WERI-Rb-1 (cell line): ENCODE results near the gene PTPRR.

Experiments
- DNase-seq: peaks from one replicate; pipeline ENCODE4 v3.0.0-alpha.2; 2020
- H3K27ac ChIP-seq: fragments of 250-450 bp; sonication (Bioruptor Pico); 2 replicates; pipeline ENCODE4 v1.5.1; 2020; ENCODE audit warnings: mild to moderate bottlenecking, moderate library complexity
- H3K27me3 ChIP-seq: fragments of 250-450 bp; sonication (Bioruptor Pico); 2 replicates; pipeline ENCODE4 v1.5.1; 2021; ENCODE audit warnings: mild to moderate bottlenecking, low read depth, moderate library complexity; ENCODE audit not compliant: insufficient read depth, severe bottlenecking
- H3K36me3 ChIP-seq: fragments of 250-450 bp; sonication (Bioruptor Pico); 2 replicates; pipeline ENCODE4 v1.5.1; 2020; ENCODE audit warnings: mild to moderate bottlenecking, moderate library complexity
- H3K4me3 ChIP-seq: 2 replicates; pipeline ENCODE4 v1.5.1; 2011; ENCODE audit warnings: low read depth, mild to moderate bottlenecking, control low read depth, low read length
- H3K9me3 ChIP-seq: fragments of 250-450 bp; sonication (Bioruptor Pico); 2 replicates; pipeline ENCODE4 v1.5.1; 2021; ENCODE audit warnings: mild to moderate bottlenecking, moderate library complexity; ENCODE audit not compliant: severe bottlenecking
- TF ChIP-seq, protein P1 (sequence below): IDR thresholded peaks from 2 replicates; pipeline ENCODE4 v1.5.1; 2011; ENCODE audit warnings: low read depth, mild to moderate bottlenecking, control low read depth, inconsistent platforms, low read length

PTPRR gene

DNA sequence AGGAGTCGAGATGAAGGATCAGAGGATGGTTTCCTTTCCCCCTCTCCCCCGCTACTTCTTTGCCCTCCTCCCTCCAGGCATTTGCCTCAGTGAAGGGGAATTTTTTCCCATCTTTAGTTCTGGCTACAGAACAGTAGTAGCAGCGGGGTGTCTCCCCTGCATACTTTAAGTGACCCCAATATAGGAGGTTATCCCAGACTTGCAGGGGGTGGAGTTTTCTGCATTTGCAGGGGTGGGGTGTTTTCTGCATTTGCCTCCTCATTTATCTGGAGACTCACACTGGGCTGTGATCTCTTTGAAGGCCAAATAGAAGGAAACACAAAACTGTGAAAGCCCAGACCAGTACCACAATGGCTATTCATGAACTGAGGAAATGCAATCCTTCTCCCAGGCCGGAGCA, 303.1 kb downstream of the PTPRR start:
- TF ChIP-seq, protein P1, sequence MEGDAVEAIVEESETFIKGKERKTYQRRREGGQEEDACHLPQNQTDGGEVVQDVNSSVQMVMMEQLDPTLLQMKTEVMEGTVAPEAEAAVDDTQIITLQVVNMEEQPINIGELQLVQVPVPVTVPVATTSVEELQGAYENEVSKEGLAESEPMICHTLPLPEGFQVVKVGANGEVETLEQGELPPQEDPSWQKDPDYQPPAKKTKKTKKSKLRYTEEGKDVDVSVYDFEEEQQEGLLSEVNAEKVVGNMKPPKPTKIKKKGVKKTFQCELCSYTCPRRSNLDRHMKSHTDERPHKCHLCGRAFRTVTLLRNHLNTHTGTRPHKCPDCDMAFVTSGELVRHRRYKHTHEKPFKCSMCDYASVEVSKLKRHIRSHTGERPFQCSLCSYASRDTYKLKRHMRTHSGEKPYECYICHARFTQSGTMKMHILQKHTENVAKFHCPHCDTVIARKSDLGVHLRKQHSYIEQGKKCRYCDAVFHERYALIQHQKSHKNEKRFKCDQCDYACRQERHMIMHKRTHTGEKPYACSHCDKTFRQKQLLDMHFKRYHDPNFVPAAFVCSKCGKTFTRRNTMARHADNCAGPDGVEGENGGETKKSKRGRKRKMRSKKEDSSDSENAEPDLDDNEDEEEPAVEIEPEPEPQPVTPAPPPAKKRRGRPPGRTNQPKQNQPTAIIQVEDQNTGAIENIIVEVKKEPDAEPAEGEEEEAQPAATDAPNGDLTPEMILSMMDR, result no peak

DNA sequence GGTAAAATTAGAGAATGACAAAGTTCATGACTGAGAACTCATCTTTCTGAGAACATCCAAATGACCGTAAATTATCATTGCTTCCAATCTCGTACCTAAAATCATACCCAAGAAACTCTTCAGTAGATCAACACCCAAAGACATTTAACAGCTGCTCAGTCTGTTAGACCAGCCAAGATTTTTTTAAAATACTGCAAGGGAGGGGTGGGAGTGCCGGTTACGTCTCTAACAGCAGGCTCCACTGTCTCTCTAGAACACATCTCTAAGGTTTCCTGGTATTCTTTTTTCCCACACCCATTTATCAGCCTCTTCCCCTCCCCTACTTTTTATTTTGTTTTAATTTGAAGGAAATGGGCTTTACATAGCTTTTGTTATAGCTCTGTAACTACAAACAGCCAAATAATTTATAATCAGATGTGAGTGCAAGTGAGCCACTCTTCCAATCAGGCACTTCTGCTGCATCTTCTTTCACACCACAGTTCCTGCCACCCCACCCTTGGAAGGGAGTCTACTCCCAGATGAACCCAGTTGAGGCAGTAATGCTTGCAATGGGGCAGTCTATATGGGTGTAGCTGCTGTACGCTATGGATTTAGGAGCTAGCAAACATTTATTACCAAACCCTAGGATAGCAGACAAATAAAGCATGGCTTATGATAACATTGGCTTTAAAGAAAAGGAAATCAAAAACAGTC, 305.2 kb downstream of the PTPRR start:
- Histone ChIP-seq H3K27me3 (no peaks in the 10 kb centered on the region), H3K9me3 (no peaks in the 10 kb centered on the region), H3K4me3 (no peak overlapping the region), H3K27ac (no peak overlapping the region), H3K36me3 (no peaks in the 10 kb centered on the region)
- DNase-seq, result no peak
- TF ChIP-seq, protein P1, result no peak

More for the DNA sequence above, 303.1 kb downstream of the PTPRR start:
- Histone ChIP-seq H3K4me3 (no peak overlapping the region), H3K9me3 (no peaks in the 10 kb centered on the region), H3K27ac (no peak overlapping the region), H3K27me3 (no peaks in the 10 kb centered on the region), H3K36me3 (no peaks in the 10 kb centered on the region)
- no peak for DNase-seq

DNA sequence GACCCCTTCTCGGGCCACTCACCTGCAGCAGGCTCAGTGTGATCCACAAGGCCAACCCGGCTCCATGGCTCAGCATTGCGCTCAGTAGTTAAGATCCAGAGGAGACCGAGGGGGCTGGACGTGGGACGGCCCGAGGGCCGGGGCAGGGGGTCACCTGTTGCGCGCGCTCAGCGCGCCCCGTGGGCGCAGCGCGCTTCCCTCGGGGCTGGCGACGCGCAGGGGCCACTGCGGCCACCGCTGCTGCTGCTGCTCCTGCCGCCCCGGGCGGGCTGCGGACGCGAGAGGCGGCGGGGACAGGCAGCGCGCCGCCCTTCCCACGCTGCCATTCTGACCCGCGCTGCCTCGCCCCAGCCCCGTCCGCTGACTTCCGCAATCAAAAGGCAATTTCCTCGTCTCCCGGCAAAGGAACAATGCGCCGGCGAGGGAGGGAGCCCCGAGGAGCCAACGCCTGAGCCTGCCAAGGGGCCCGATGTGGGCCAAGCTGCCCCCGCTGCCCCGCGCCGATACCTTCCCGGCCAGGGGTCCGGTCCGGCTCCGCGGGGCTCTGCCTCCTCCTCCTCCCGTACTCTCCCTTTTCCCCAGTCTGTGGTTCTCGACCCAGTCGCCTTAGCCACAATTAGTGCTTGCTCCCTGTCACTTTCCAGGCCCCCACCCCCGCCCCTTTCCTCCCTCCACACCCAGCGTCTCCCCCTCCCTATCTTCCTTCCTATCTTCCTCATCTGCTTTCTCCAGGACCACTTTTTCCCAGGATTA, 310.6 kb downstream of the PTPRR start:
- peak; percentile 44 for DNase-seq

DNA sequence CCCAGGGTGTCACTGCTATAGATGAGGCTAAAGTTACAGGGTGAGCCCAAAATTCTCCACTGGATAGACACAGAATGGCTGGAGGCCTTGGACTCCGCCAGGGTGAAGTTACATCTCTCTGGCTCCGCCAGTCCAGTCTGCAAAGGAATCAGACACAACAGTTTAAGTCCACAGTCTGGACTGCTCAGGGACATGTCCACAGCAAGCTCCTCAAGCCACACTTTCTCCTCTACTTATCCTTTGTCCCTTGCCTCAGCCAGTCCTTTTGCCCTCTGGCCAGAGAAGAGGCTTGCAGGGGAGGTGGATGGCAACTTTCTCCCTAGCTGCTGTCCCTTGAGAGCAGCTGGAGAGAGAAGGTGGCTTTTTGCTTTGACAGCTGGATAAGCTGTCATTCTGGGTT, 311.3 kb downstream of the PTPRR start:
- no peaks in the 10 kb centered on the region for H3K36me3 ChIP-seq
- H3K27me3 ChIP-seq, result no peaks in the 10 kb centered on the region
- no peak overlapping the region for H3K27ac ChIP-seq
- H3K4me3 ChIP-seq, result peak overlapping the region; percentile 73
- no peaks in the 10 kb centered on the region for H3K9me3 ChIP-seq
- TF ChIP-seq, protein P1, result no peak
- peak; percentile 6 for DNase-seq

More for the DNA sequence above, 310.6 kb downstream of the PTPRR start:
- TF ChIP-seq, protein P1, result no peak
- no peaks in the 10 kb centered on the region for H3K27me3 ChIP-seq
- no peak overlapping the region for H3K27ac ChIP-seq
- no peaks in the 10 kb centered on the region for H3K36me3 ChIP-seq
- H3K4me3 ChIP-seq, result peak overlapping the region; percentile 73
- H3K9me3 ChIP-seq, result no peaks in the 10 kb centered on the region

DNA sequence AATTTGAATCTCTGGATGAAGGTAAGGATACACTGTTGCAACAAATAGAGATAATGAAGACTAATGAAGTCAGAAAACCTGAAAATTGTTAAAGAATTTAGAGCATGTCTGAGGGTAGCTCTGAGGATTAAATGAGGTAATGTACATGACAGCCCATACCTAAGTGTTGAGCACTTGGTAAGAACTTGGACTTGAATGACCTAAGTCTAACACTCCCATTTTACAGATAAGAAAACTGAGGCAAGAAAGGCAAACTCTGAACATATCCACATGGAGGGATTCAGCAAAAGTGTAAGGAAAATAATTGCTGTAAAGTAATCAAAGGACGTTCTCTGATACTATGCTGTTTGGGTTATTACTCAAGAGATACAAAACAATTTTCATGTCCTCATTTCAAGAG, 312.4 kb downstream of the PTPRR start:
- H3K36me3 ChIP-seq, result no peaks in the 10 kb centered on the region
- no peak overlapping the region for H3K4me3 ChIP-seq
- H3K9me3 ChIP-seq, result no peaks in the 10 kb centered on the region
- no peak overlapping the region for H3K27ac ChIP-seq
- no peak for DNase-seq
- H3K27me3 ChIP-seq, result no peaks in the 10 kb centered on the region
- TF ChIP-seq, protein P1, result no peak
